NCI-H2107 treated with DMSO at 0.1 percent for 48 hours (cell line): ENCODE results near the gene HPS3.
"Not testable (repeated sequence)": the region's sequence is repeated elsewhere in the genome, so short reads cannot be mapped to it uniquely, and the experiment has no call there.

ENCODE experiments used
- DNase-seq: peaks from one replicate; lab custom pipeline; 2025; ENCODE audit not compliant: unreplicated experiment; lab: John Stamatoyannopoulos, UW

HPS3 gene, protein sequence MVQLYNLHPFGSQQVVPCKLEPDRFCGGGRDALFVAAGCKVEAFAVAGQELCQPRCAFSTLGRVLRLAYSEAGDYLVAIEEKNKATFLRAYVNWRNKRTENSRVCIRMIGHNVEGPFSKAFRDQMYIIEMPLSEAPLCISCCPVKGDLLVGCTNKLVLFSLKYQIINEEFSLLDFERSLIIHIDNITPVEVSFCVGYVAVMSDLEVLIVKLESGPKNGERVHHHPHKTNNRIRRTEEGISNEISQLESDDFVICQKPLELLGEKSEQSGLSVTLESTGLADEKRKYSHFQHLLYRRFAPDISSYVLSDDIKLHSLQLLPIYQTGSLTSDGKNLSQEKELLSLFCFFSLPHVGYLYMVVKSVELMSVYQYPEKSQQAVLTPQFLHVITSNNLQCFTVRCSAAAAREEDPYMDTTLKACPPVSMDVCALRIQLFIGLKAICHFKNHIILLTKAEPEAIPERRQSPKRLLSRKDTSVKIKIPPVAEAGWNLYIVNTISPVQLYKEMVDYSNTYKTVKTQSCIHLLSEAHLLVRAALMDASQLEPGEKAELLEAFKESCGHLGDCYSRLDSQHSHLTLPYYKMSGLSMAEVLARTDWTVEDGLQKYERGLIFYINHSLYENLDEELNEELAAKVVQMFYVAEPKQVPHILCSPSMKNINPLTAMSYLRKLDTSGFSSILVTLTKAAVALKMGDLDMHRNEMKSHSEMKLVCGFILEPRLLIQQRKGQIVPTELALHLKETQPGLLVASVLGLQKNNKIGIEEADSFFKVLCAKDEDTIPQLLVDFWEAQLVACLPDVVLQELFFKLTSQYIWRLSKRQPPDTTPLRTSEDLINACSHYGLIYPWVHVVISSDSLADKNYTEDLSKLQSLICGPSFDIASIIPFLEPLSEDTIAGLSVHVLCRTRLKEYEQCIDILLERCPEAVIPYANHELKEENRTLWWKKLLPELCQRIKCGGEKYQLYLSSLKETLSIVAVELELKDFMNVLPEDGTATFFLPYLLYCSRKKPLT

DNA sequence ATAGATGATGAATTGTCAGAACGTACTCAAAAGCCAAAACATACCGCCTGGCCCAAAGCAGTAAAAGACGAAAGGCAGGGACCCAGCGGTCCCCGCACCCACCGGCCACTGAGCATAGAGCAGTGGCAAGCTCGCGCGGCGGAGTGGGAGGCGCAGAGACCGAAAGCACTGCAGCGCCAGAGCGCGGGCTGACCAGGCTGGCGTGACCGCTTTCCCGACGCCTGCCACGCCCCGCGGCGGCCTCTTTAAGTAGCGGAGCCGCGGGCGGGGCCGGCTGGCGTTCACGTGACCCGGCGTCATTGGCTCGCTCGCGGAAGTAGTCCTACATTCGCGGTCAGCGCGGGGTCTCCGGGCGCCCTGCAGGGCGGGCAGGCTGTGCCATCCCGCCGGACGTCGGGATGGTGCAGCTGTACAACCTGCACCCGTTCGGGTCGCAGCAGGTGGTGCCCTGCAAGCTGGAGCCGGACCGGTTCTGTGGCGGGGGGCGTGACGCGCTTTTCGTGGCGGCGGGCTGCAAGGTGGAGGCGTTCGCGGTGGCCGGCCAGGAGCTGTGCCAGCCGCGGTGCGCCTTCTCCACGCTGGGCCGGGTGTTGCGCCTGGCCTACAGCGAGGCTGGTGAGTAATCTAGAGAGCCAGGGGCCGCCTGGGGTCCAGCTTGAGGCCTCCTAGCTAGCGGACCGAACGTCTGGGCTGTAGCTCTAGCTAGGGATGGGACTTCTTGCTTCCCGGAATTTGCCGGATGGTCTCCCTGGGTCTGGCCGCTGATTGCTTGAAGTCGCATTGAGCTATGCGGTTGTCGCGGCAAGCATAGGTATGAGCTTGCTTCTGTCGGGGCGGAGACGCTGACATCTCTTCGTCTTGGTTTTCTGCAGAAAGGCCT is at the start of gene HPS3:
TSS of gene HPS3 (plus strand) at position 313 of the 880 bp plus-strand sequence. CDS start at position 399, 86 bp downstream.
- peak; percentile 79 for DNase-seq

GRCh38 chr3:149080011-149080698 is 49.3 kb upstream of the HPS3 start:
- no peak for DNase-seq

GRCh38 chr3:149080699-149081091 is 48.7 kb upstream of the HPS3 start:
- DNase-seq: no peak

DNA sequence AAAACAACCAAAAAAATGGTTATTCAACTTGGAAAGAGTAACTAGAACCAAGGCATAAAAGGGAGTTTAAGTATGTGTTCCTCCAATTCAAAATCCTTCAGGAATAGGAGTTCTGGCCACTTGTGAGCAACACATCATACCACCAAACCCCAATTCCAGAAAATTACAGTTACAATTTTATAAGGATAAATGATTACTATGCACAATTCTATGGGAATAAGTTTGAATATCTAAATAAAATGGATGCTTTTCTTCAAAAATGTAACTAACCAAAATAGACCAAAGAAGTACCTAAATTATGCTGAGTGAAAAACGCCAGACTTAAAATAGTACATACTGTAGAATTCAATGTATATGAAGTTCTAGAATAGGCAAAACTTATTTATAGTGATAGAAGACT is 47.7 kb upstream of the HPS3 start:
- DNase-seq: no peak

- no peak for DNase-seq
Measured at GRCh38 chr3:149085828-149086231, 43.6 kb upstream of the HPS3 start.

GRCh38 chr3:149086232-149086988 is 43.0 kb upstream of the HPS3 start, which contains the start of gene HLTF:
Gene HLTF (minus strand): TSS chr3:149086533. CDS start chr3:149086336, 197 bp downstream.
- DNase-seq: peak; percentile 18

- DNase-seq: no peak
Measured at GRCh38 chr3:149087208-149087607, 42.2 kb upstream of the HPS3 start.

- no peak for DNase-seq
Measured at GRCh38 chr3:149089395-149089794, 40.0 kb upstream of the HPS3 start.

DNA sequence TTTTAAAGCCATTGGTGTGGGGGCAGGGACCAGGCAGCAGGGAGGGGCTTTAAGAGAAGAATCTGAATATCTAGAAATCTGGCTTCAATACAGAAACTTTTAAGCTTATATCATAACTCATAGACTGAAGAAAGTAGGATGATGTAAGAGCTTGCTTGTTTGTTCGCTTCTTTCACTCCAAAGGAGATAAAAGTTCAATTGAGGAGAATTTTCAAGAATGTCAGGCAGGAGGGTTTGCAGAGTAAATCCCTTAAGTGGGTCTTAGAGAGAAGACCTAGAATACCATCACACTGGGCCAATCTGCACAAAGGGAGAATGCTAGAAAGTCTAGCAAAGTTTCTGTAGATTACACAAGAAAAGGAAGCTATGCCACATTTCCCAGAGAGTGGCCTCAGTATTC is 39.0 kb upstream of the HPS3 start:
- DNase-seq: no peak

DNA sequence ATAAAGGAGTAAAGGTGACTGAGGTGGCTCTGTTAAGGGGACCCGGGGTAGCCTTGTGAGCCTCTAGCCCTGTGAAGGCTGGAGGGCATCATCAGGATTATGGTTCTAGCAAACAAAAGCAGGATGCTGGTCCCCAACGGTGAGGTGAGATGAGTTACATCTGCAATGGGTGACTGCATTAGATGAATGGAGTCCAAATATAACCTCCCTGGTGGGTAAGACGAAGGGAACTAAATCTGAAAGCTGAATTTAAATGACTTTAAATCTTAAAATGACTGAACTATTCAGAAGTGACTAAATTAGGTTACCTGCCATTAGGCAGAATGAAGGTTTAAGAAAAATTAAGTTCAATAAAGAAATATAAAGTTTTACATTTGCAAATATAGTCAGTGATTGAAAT is 38.5 kb upstream of the HPS3 start:
- DNase-seq: no peak

DNA sequence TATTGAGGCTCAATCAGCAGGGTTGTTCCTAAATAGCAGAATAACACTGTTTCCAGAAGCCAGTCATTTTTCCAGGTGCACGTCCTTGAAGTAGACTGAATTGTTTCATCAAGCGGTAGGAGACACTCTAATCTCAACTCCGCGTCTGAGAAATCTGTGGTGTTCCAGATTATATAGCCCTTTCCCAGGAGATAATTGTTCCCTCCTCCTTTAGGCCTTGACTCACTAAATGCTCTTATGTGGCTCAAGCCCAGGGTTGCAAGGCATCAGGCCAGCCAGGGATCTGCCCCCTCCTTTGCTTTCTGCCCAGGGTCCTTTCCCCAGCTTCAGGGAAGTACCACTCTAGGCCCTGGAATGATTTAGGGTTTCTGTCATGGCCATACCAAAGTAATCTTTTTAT is 37.5 kb upstream of the HPS3 start:
- peak; percentile 2 for DNase-seq

DNA sequence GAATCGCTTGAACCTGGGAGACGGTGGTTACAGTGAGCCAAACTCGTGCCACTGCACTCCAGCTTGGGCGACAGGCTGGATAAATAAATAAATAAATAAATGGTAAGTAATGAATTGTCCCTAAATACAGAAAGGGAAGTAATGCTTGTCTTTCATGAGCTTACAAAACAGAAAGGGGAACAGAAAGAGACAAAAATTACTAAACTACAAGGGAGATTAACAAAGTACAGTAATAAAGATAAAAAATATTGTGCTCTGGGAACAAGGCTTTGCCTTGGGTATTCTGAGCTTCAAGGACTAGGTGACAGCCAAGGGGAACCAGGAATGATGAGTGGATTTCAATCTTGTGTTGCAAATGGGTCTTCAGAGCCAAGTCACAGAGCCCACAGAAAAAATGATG is 34.0 kb upstream of the HPS3 start:
- no peak for DNase-seq

GRCh38 chr3:149097987-149098386 is 31.5 kb upstream of the HPS3 start:
- DNase-seq: not testable (repeated sequence)

GRCh38 chr3:149101154-149101553 is 28.3 kb upstream of the HPS3 start:
- no peak for DNase-seq

DNA sequence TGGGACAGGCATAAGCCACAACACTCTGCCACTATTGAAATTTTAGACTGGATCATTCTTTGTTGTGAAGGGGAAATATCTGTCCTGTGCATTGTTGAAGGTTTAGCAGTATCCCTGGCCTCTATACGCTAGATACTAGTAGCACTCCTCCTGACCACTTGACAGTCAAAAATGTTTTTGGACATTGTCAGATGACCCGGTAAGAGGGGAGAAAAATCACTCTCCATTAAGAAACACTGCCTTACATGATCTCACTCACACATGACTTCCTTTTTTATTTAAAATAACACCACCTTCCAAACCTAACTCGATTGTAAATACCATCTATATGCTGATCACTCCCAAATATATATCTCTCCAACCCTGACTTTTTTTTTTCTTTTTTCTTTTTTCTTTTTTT is 27.8 kb upstream of the HPS3 start:
- no peak for DNase-seq

GRCh38 chr3:149104484-149104883 is 25.0 kb upstream of the HPS3 start:
- DNase-seq: no peak

GRCh38 chr3:149114458-149114857 is 15.0 kb upstream of the HPS3 start:
- no peak for DNase-seq

GRCh38 chr3:149115114-149115513 is 14.3 kb upstream of the HPS3 start:
- no peak for DNase-seq

DNA sequence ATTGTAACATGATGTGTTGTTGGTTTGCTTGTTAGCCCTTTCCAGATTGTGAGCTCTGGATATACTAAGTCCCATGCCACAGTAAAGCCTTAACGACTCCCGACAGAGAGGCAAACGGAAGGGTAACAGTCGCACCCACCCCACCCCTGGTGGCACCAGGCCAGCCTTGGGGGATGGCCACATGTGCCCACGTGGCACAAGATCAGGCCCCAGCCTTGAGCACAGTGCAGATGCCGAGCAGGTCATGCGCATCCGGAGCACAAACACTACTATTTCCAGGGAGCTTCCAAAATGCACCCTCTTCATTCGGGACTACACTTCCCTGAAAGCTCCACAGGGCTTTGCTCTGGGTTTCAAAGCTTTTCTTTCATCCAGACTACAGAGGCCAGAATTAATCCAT is 10.7 kb upstream of the HPS3 start:
- DNase-seq: no peak
